ENCODE data around the gene SLC38A2. TPM values are rescaled to one million over a fixed set of nuclear protein-coding genes. Genes with fewer than 3 reads are reported as not detected.

Gene SLC38A2
- total RNA-seq, 2 experiments from 2014 or later, result 213 to 222 TPM

GRCh38 chr12:46369474-46370379 is 2.8 kb downstream of the SLC38A2 start:
- peaks cover 82% of the 10 kb centered on the region for H3K36me3 Mint-ChIP-seq (ENCODE audit: low read depth)
- H3K4me3 ChIP-seq (ENCODE audit: low read length), result peak overlapping the region; percentile 96

DNA sequence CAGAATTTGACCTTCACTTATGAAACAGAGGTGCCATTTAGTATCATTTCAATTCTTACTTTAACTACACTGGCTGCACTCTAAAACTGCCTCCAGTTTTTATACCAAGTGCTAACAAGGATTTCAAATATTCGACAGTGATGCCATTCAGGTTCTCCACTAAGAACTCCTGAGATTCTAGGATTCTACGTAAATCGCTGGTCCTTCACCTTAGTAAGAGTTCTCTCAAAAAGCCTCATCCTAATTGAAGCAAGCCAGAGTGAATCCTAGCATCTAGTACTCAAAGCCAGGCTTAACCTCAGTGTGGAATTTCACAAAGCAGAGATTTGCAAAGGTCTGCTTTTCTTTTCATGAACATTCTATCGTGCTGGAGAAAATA is 3.5 kb downstream of the SLC38A2 start:
- Mint-ChIP-seq H3K36me3 (ENCODE audit: low read depth) (peaks cover 88% of the 10 kb centered on the region), H3K27ac (peak overlapping the region; percentile 99), H3K4me1 (ENCODE audit: low read depth) (peaks cover 78% of the 10 kb centered on the region), H3K9me3 (no peaks in the 10 kb centered on the region), H3K4me3 (peak overlapping the region; percentile 98), H3K27me3 (peaks cover 7% of the 10 kb centered on the region)
- Histone ChIP-seq H3K4me3 (ENCODE audit: low read length) (peak overlapping the region; percentile 9), H3K27me3 (ENCODE audit: control insufficient read depth in 1 of 2, insufficient read depth in 2 of 2, low read length in 2 of 2) (no peaks in the 10 kb centered on the region), H3K9me3 (ENCODE audit: control insufficient read depth in 1 of 2, insufficient read depth in 1 of 2, low read length in 2 of 2) (no peaks in the 10 kb centered on the region), H3K36me3 (ENCODE audit: insufficient read depth, low read length) (peaks cover 69% of the 10 kb centered on the region), H3K27ac (ENCODE audit: low read depth in 1 of 2, low read length in 2 of 2) (peak overlapping the region in 1 of 2 donors; percentile 14), H3K4me1 (ENCODE audit: insufficient read depth, low read length) (peaks cover 28% of the 10 kb centered on the region)
- no peak for TF ChIP-seq CTCF (IDR thresholded peaks at IDR 0.05)
- POLR2A ChIA-PET, result interaction anchor here (0.7 to 4.0 kb wide), 5 partner anchors 12 to 292 kb away, joined by 3 to 19 read pairs (median 9); partner anchors contain the start of gene SLC38A1
- no peak for DNase-seq
- intact Hi-C loops (cut with DNase I, micrococcal nuclease), result loop anchor here in 1 of 2 experiments (5.0 to 10.0 kb wide), 2 partner anchors 102 to 384 kb away; partner anchors contain the start of gene SLC38A1
- CTCF ChIA-PET, result interaction anchor here (1.2 kb wide), 1 partner anchor 244 kb away, joined by 3 read pairs; no protein-coding TSS in a partner anchor
- ATAC-seq (ENCODE audit: poor library complexity), result no peak

More at GRCh38 chr12:46369474-46370379, 2.8 kb downstream of the SLC38A2 start:
- CTCF ChIA-PET, result interaction anchor here (0.8 to 1.3 kb wide), 4 partner anchors 9 to 292 kb away, joined by 3 to 4 read pairs (median 3); no protein-coding TSS in a partner anchor
- no peaks in the 10 kb centered on the region for H3K9me3 ChIP-seq (ENCODE audit: control insufficient read depth in 1 of 2, insufficient read depth in 1 of 2, low read length in 2 of 2)
- H3K4me3 Mint-ChIP-seq, result peak overlapping the region; percentile 98
- H3K27me3 ChIP-seq (ENCODE audit: control insufficient read depth in 1 of 2, insufficient read depth in 2 of 2, low read length in 2 of 2), result no peaks in the 10 kb centered on the region
- ATAC-seq (ENCODE audit: poor library complexity), result no peak
- peak overlapping the region; percentile 99 for H3K27ac Mint-ChIP-seq
- H3K27me3 Mint-ChIP-seq, result peaks cover 7% of the 10 kb centered on the region
- intact Hi-C loops (cut with DNase I, micrococcal nuclease), result loop anchor here (5.0 to 10.0 kb wide), 9 partner anchors 88 to 1985 kb away; partner anchors contain the start of genes ARID2 (in 2 of the 2), SLC38A1 (in 1 of the 2) and ZNF641 (in 1 of the 2)
- H3K36me3 ChIP-seq (ENCODE audit: insufficient read depth, low read length), result peaks cover 62% of the 10 kb centered on the region
- POLR2A ChIA-PET, result interaction anchor here (0.7 to 4.2 kb wide), 10 partner anchors 11 to 292 kb away, joined by 3 to 76 read pairs (median 17); partner anchors contain the start of gene SLC38A1
- H3K9me3 Mint-ChIP-seq, result no peaks in the 10 kb centered on the region
- TF ChIP-seq CTCF (IDR thresholded peaks at IDR 0.05), result no peak
- peaks cover 34% of the 10 kb centered on the region for H3K4me1 ChIP-seq (ENCODE audit: insufficient read depth, low read length)
- peaks cover 81% of the 10 kb centered on the region for H3K4me1 Mint-ChIP-seq (ENCODE audit: low read depth)
- DNase-seq, result no peak
- peak overlapping the region in 1 of 2 donors; percentile 14 for H3K27ac ChIP-seq (ENCODE audit: low read depth in 1 of 2, low read length in 2 of 2)

DNA sequence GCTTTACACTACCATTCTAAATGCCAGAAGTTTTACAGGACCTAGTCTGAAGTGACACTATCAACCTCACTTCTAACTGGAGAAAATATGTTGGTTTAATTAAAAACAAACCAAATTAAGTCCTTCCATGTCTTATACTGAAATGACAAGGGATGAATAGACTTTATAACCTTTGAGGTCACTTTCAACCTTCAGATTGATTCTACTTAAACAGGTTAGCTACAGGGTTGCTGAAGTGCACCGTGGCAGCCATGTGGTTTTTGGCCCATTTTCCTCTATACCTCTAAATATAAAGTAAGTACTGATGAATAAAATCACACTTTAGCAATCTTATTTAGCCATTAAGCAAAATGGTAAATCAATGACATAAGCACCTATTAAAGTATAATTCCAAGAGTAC is 3.9 kb downstream of the SLC38A2 start:
- ATAC-seq (ENCODE audit: poor library complexity), result no peak
- ChIA-PET CTCF (interaction anchor here (1.6 kb wide), 1 partner anchor 15 kb away, joined by 5 read pairs; no protein-coding TSS in a partner anchor), POLR2A (interaction anchor here (0.7 to 4.0 kb wide), 5 partner anchors 12 to 293 kb away, joined by 3 to 19 read pairs (median 9); partner anchors contain the start of gene SLC38A1)
- peak overlapping the region; percentile 98 for H3K4me3 Mint-ChIP-seq
- H3K4me1 ChIP-seq (ENCODE audit: insufficient read depth, low read length), result peaks cover 24% of the 10 kb centered on the region
- peaks cover 7% of the 10 kb centered on the region for H3K27me3 Mint-ChIP-seq
- peak overlapping the region; percentile 99 for H3K27ac Mint-ChIP-seq
- H3K4me1 Mint-ChIP-seq (ENCODE audit: low read depth), result peaks cover 78% of the 10 kb centered on the region
- H3K27ac ChIP-seq (ENCODE audit: low read depth in 1 of 2, low read length in 2 of 2), result peak overlapping the region in 1 of 2 donors; percentile 10
- H3K4me3 ChIP-seq (ENCODE audit: low read length), result peak overlapping the region; percentile 9
- TF ChIP-seq CTCF (IDR thresholded peaks at IDR 0.05), result no peak
- peaks cover 73% of the 10 kb centered on the region for H3K36me3 ChIP-seq (ENCODE audit: insufficient read depth, low read length)
- H3K9me3 Mint-ChIP-seq, result no peaks in the 10 kb centered on the region
- H3K27me3 ChIP-seq (ENCODE audit: control insufficient read depth in 1 of 2, insufficient read depth in 2 of 2, low read length in 2 of 2), result no peaks in the 10 kb centered on the region
- H3K36me3 Mint-ChIP-seq (ENCODE audit: low read depth), result peaks cover 92% of the 10 kb centered on the region
- intact Hi-C loops (cut with DNase I, micrococcal nuclease), result loop anchor here in 1 of 2 experiments (5.0 to 10.0 kb wide), 2 partner anchors 101 to 384 kb away; partner anchors contain the start of gene SLC38A1
- no peaks in the 10 kb centered on the region for H3K9me3 ChIP-seq (ENCODE audit: control insufficient read depth in 1 of 2, insufficient read depth in 1 of 2, low read length in 2 of 2)
- peak in 1 of 14 experiments; percentile 14 for DNase-seq

Measured in CD4-positive, alpha-beta T cell (primary cell).